HG02938 (cell line): Measurements from ENCODE around the gene SOX13.
"Not testable (repeated sequence)": the region's sequence is repeated elsewhere in the genome, so short reads cannot be mapped to it uniquely, and the experiment has no call there.

Source experiments
- ATAC-seq: cut with Tn5 transposase; IDR thresholded peaks from one replicate; pipeline ENCODE4 v1.9.1; 2021; ENCODE audit warnings: mild to moderate bottlenecking, moderate library complexity; ENCODE audit not compliant: unreplicated experiment

The SOX13 gene

GRCh38 chr1:204084247-204084772 is 11.4 kb downstream of the SOX13 start:
- no peak for ATAC-seq

- ATAC-seq: no peak
Observed at GRCh38 chr1:204085876-204086275, 13.0 kb downstream of the SOX13 start.

DNA sequence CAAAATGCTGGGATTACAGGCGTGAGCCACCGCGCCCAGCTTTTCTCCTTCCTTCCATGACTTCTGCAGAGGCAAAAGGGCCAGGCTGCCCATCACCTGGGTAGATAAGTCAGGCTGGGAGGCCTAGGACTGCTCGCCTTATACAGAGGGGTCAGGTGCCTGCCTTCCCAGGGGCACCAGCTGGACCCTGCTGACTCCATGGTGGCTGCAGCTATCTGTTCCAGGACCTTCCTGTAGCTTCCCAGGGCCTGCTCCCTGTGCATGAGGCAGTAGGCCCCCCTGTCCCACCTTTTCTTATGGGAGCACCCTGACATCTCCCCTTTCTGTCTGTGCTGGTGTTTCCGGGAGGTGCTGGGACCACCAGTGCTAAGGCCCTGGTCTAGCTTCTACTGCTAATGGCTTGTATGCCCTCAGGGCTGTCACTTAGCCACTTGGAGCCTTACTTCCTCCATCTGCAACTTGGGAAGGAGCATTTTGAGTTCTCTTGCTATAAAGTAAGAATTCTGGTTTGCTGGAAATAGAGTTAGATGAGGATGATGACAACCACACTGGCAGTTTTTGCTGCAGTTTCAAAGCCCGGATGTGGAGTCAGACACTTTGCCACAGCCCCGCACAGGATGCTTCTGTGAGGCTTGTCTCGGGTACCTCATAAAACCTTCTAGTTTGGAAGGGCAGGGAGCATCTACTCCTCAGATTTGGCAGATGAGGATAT is 14.4 kb downstream of the SOX13 start:
- ATAC-seq: no peak

GRCh38 chr1:204087893-204088528 is 15.1 kb downstream of the SOX13 start:
- ATAC-seq: no peak

GRCh38 chr1:204088596-204088995 is 15.7 kb downstream of the SOX13 start:
- no peak for ATAC-seq

DNA sequence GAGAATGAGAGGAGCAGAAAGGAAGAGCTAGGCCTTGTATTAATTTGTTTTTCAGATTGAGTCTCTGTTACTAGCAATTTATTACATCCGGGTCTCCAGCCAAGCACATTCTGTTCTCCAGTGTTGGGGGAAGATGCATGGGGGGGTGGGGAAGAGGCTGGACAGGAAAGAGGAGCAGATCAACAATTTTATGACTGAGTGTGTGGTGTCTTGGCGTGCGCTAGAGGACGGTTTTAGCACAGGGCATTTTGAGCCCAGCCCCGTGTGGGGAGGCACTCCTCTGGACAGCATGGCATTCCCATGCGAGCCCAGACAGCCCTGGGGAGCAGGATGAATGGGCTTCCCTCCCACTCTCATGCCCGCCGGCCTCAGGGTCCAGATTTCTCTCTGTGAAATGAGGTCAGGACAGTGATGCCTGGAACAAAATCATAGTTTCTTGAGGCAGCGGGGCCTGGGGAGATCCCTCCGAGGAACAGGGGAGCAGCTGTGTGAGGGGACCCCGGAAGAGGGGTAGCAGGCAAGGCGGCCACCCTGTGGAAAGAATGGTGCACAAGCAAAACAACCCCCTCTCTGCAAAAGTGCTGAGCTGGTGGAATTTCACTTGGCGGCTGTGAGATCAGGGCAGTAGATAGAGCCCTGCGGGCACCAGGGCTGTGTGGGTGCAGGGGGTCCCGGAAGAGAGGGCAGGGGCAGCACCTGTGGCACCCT is 16.3 kb downstream of the SOX13 start:
- ATAC-seq: no peak

GRCh38 chr1:204090132-204090531 is 17.2 kb downstream of the SOX13 start:
- not testable (repeated sequence) for ATAC-seq

DNA sequence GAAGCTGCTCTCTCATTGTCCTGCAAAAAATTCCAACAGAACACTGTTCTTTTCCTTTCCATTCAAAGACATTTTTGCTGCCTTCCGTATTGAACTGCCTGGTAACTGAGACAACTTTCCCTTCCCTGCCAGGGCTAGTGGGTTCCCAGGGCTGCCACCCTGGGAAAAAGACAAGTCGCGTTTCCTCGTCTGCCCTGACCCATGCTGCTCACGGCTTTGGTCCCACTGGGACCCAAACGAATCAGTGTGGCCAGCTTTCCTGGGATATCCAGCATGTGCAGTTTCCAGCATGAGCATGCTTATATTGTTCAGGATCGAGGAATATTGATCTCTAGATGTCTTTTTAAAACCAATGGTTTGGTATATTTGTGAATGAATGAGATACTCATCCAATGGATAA is 18.2 kb downstream of the SOX13 start:
- ATAC-seq: no peak

DNA sequence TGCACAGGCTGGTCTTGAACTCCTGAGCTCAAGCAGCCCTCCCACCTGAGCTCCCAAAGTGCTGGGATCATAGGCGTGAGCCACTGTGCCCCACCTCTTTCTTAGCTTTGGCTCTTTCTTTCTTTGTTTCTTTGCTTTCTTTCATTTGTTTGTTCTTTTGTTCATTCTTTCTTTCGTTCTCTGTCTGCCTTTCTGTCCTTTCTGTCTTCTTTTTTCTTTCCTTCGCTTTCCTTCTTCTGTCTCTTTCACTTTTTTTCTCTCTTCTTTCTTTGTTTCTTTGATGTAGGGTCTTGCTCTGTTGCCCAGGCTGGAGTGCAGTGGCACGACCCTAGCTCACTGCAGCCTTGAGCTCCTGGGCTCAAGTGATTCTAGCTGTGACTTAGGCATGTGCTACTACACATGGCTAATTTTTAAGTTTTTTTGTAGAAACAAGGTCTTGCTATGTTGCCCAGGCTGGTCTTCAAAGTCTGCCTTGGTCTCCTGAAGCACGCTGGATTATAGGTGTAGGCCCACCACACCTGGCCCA is 18.9 kb downstream of the SOX13 start:
- no peak for ATAC-seq

DNA sequence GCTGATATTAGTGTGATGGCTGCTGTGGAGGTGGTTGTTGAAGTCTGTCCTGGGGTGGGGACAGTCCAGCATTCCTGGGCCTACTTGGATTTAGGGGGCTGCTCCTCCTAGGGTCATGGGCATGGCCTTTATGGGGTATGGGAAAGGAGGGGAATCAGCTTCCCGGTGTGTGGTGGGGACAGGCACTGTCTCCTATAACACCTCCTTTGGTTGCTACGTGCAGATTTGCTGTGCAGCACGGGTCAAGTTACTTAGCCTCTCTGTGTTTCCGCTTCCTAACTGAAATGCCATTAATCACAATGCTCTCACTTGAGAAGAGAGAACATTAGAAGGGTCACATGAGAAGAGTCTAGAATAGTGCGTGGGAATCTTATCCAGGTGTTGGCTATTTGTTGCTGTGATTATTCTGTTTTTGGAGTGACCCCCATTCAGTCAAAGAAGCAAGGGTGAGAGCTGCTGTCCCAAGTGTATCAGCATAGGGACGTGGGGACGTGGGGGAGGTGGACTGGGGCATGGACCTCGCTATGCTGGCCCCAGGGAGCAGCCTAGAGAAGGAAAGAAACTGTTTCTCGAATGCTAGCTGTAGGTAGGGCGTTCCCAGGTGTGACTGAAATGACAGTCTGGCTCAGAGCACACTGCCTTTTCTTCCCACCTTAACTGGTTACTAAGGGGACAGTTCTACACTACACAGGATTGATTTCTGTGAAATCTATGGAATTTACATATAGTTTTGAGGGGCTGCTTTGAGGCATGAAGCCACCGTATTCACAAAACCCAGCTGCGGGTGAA is 19.9 kb downstream of the SOX13 start:
- ATAC-seq: no peak

DNA sequence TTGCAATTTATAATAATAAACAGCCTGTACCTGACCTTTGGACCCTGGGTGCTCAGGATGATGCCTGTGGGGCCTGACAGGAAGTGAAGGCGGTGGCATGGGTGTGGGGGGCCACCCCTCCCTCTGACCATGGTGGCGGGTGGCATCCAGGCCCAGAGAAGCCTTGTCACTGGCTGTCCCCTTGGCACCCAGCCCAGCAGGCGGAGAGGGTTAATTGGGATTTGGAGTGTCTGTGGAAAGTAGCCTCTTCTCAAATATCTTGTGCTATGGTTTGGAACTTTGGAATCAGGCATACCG is 20.5 kb downstream of the SOX13 start:
- no peak for ATAC-seq

DNA sequence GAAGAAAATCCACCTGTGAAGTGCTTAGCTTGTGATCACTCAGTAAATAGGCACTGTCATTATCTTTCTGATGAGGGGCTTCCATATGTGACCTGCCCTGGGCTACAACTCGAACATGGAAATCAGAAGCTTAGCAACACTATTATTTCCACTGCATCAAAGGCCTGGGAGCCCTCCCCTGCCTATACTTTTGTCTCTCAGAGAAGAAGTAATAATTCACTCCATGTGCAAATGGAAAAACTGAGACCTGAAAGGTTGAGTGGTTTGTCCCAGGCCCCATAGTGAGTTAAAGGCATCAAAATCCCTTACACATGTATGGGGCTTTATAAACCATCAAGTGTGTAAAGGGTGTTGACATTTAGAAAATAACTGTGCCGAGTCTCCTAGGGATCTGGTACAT is 20.9 kb downstream of the SOX13 start:
- no peak for ATAC-seq

DNA sequence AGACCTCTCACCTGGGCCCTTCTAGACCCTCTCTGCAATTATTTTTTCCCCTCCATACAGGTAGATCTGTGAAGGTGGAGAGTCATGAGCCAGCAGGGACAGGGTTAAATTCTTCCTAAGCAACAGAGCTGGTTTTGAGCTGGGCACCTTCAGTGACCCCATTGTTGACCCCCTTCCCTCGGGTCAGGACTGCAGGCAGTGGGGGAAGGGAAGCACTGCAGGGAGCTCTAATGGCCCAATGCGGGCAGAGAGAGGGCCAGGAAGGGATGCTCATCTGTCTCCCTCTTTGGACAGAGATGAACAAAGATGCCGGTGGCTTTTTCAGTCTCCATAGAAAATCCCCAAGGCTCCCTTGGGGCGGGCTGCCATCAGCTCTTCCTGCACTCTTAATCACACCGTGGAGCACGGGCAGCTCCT is 21.4 kb downstream of the SOX13 start:
- no peak for ATAC-seq

DNA sequence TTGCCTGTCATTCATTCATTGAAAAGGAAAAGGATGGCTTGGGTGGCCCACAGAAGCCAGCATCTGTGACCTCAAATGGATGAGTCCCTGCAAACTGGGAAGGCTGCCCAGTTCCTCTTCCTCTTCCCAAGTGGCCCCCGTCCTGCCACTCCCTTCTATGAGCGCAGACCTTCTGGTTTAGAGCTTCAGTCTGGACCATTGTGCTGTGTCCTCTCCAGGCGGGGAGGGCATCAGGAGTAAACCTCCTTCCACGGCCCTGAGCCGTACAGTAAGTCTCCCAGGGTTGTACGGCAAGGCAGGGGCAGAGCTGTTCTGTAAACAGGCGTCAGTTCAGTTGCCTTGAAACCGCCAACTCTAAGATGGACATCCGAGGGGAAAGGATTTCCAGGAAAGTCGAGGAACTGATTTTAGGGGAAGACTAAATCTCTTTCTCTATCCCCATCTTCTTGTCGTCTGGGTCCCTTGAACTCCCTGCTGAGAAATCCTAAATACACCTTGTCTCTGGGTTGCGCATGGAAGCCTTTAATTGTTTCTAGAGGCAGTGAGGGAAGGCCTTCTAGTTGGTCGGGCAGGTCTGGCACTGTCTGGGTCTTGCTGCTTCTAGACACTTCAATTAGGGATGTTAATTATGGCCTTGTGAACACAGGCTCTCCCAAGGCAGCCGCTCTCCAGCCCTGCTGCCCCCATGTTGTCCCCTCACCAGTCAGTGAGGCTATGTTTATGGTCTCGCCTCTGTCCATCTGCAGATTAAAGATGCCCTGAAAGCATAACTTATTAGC is 22.1 kb downstream of the SOX13 start:
- no peak for ATAC-seq

- ATAC-seq: no peak
Observed at GRCh38 chr1:204096931-204097330, 24.0 kb downstream of the SOX13 start.

DNA sequence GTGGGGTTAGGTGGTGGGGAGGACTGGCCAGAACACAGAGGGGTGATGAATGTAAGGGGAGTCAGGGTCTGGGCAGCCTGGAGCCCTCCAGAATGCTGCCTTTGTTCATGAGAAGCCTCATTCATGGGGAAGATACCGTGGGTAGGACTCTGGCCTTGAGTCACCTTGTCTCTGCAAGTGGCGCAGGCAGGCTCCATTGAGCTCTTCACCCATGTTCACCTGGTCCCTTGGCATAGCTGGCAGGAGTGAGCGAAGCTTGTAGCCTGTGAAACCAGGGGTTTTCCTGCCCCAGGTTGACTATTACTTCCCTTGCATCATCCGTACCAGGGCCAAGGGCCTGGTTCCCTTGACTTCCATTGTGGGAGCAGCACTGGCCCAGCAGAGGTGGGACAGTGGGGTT is 25.8 kb downstream of the SOX13 start:
- no peak for ATAC-seq

GRCh38 chr1:204099754-204100153 is 26.8 kb downstream of the SOX13 start:
- not testable (repeated sequence) for ATAC-seq

- no peak for ATAC-seq
Observed at GRCh38 chr1:204102029-204102611, 29.2 kb downstream of the SOX13 start.

DNA sequence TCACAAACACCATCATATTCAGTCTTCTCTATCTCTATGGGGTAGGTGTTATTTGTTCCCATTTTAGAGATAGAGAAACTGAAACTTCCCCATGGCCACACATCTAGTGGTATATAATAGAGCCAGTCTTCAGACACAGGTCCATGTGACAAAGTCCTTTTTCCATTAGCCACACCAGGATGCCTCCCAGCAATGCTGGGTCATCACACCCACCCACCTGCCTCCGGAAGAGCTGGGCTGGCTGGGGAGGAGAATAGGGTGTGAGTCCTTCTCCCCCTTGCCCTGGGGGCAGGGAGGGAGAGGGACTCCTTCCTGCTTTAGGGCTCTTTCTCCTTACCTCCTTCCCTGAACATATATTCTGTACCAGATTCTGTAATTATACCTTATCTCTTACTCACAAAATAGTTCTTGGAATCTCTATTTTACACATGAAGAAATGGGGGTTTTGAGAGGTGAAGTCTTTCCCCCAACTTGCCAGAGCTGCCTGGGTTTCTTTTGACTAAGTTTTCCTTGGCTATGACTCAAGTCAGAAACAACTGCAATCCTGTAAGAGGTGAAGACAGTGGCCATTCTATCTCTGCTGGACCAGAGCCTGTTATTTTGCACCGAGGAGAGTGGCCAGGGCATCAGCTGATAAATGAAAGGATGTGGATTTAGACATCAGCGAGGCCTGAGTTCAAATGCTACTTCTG is 30.0 kb downstream of the SOX13 start:
- no peak for ATAC-seq
